Body of pancreas (tissue), 4 donors: ENCODE data around the gene NXPH4. TPM values are rescaled to one million over a fixed set of nuclear protein-coding genes. Genes with fewer than 3 reads are reported as not detected.
A peak's percentile ranks its signal among the peaks of the same experiment; 100 is the strongest.

Experiments
- ATAC-seq: fragments of 150-250 bp; one replicate; pipeline ENCODE4 v1.9.1; 2016
- DNase-seq, 4 donors: peaks; one replicate each; pipeline ENCODE4 v3.0.0-alpha.2; 2019
- H3K27ac ChIP-seq, 4 donors: fragments of 200-600 bp; sonication (generic); 1 replicate in 3 of 4; 2 replicates in 1 of 4; pipeline versions ENCODE4 v1.5.1 to v1.6.1; 2016 to 2019; ENCODE audit warnings: mild to moderate bottlenecking in 1 of 4, mixed read lengths in 1 of 4, moderate library complexity in 1 of 4
- H3K27me3 ChIP-seq, 2 donors: fragments of 200-600 bp; sonication (generic); one replicate each; pipeline ENCODE4 v1.6.0; 2016; ENCODE audit warnings: mild to moderate bottlenecking in 1 of 2
- H3K36me3 ChIP-seq, 2 donors: fragments of 200-600 bp; sonication (generic); replicated peaks in 1 of 2; 2 replicates each; pipeline ENCODE4 v1.5.1; 2016; ENCODE audit warnings: low read depth in 2 of 2; ENCODE audit not compliant: insufficient read depth in 1 of 2
- H3K4me1 ChIP-seq: fragments of 200-600 bp; sonication (generic); one replicate; pipeline ENCODE4 v1.6.0; 2016
- H3K4me3 ChIP-seq, 2 donors: fragments of 200-600 bp; sonication (generic); 1 replicate in 1 of 2; 2 replicates in 1 of 2; pipeline ENCODE4 v1.5.1; 2016 to 2019
- H3K9me3 ChIP-seq, 3 donors: fragments of 200-600 bp; sonication (generic); 1 replicate in 2 of 3; 2 replicates in 1 of 3; pipeline ENCODE4 v1.5.1; 2016
- POLR2A ChIP-seq, 3 donors: fragments of 450-650 bp; IDR thresholded peaks; one replicate each; pipeline ENCODE4 v1.6.1; 2016; ENCODE audit warnings: antibody characterized with exemption in 3 of 3, mild to moderate bottlenecking in 2 of 3
- WGBS, 2 donors: methylation state at CpG; one replicate each; pipeline ENCODE4 v1.1.5; 2017; 5-methylcytosine and 5-hydroxymethylcytosine counted together
- intact Hi-C: fragments of 100-400 bp; cut with DNase I; formaldehyde crosslinking; loops from one replicate; pipeline ENCODE4 v1.15.1; 2023
- total RNA-seq, 2 donors: library from RNA; depleted of rRNA; stranded (reverse); fragments of >200 nt; gene quantifications; one replicate each; pipeline ENCODE4 v1.1.0, GENCODE V29; 2016
- TF ChIP-seq, protein P1 (sequence below), 7 experiments: fragments of 450-650 bp in 4 of 7; fragments of 200-600 bp in 3 of 7; sonication (generic) in 3 of 7; IDR thresholded peaks; one replicate each; pipeline ENCODE4 v1.5.1; 2016 to 2019; ENCODE audit warnings: antibody characterized with exemption in 7 of 7

NXPH4 gene
- total RNA-seq, result 1 to 10 TPM; 2.9 to 4.6 TPM

DNA sequence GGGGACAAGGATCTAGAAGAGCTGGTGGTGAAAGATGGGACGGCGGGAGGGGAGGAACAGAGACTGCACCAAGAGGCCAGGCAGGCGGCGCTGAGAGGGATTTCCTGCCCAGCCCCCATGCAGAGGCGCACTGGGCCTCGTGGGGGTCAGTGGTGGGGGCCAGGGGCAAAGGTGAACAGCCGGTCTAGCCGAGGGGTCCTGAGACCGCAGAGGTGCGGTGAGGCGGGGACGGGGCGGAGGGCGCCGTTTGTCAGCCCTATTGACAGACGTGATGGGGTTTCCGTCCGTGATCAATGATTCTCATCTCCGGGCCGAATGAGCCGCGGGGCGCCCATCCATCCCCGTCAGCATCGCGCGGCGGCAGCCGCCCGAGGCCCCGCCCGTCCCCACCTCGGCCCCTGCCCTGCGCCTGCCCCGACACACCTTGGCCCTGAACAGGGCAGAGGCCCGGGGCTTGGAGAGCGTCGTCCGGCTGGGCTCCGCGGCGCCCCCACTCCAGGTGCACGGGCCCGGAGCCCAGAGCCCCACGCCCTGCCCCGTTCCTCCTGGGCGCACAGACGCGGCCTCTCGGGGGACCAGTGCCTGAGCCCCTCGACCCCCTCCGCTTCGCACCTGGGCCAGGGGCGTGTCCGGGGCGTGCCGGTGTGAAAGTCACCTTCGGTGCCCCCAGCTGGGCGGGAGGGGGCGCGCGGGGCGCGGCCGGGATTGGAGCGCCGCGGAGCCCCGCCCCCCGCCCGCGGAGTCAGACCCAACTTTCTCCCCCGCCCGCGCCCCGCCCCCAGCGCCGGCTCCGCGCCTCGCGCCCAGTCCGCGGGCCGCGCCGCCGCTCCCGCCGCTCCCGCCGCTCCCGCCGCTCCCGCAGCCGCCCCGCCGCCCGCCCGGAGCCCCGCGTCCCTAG, at the start of gene NXPH4:
TSS of gene NXPH4 (plus strand) at position 781 of the 898 bp plus-strand sequence. CDS start 176 bp downstream, outside the sequence.
- Histone ChIP-seq H3K4me1 (peaks cover 41% of the 10 kb centered on the region), H3K27me3 (peaks cover 0 to 30% of the 10 kb centered on the region in 2 donors), H3K36me3 (no peaks in the 10 kb centered on the region), H3K27ac (no peak within 1 kb of the TSS), H3K9me3 (no peaks in the 10 kb centered on the region), H3K4me3 (peak within 1 kb of the TSS in 1 of 2 donors; percentile 13)
- no peak for TF ChIP-seq POLR2A (IDR thresholded peaks at IDR 0.05)
- TF ChIP-seq, protein P1, sequence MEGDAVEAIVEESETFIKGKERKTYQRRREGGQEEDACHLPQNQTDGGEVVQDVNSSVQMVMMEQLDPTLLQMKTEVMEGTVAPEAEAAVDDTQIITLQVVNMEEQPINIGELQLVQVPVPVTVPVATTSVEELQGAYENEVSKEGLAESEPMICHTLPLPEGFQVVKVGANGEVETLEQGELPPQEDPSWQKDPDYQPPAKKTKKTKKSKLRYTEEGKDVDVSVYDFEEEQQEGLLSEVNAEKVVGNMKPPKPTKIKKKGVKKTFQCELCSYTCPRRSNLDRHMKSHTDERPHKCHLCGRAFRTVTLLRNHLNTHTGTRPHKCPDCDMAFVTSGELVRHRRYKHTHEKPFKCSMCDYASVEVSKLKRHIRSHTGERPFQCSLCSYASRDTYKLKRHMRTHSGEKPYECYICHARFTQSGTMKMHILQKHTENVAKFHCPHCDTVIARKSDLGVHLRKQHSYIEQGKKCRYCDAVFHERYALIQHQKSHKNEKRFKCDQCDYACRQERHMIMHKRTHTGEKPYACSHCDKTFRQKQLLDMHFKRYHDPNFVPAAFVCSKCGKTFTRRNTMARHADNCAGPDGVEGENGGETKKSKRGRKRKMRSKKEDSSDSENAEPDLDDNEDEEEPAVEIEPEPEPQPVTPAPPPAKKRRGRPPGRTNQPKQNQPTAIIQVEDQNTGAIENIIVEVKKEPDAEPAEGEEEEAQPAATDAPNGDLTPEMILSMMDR (IDR thresholded peaks at IDR 0.05), result no peak
- intact Hi-C loops, result no loop called here
- ATAC-seq, result peak; percentile 37
- WGBS, 2 donors, result 2 to 12% methylated on average over 6 to 46 of the region's 102 CpGs
- peak; percentile 31 to 69 (median 49) for DNase-seq

DNA sequence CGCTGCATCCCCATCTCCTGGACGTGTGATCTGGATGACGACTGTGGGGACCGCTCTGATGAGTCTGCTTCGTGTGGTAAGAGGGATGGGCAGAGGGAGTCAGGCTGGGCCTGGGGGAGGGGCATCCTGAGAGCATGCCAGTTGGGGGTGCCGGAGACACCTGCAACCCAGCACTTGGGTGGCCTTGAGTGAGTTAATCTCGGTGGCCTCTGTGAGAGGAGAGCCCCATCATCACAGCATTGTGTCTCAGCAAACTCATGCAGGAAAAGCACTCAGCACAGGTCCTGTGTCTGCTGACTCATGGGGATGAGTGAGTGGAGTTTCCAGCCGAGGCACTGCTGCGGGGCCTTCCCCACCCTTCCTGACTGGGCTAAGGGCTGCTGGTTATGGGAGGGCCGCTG, 49.6 kb upstream of the NXPH4 start:
- Histone ChIP-seq H3K4me1 (no peaks in the 10 kb centered on the region), H3K27ac (no peak overlapping the region), H3K27me3 (no peaks in the 10 kb centered on the region), H3K9me3 (no peaks in the 10 kb centered on the region), H3K36me3 (peaks cover 0 to 1% of the 10 kb centered on the region in 2 donors), H3K4me3 (no peak overlapping the region)
- ATAC-seq (no peak), DNase-seq (no peak)
- intact Hi-C loops, result no loop called here
- no peak for TF ChIP-seq POLR2A (IDR thresholded peaks at IDR 0.05)
- TF ChIP-seq, protein P1 (IDR thresholded peaks at IDR 0.05), result no peak
- 60 to 81% methylated on average over 8 to 10 of the region's 10 CpGs for WGBS, 2 donors

DNA sequence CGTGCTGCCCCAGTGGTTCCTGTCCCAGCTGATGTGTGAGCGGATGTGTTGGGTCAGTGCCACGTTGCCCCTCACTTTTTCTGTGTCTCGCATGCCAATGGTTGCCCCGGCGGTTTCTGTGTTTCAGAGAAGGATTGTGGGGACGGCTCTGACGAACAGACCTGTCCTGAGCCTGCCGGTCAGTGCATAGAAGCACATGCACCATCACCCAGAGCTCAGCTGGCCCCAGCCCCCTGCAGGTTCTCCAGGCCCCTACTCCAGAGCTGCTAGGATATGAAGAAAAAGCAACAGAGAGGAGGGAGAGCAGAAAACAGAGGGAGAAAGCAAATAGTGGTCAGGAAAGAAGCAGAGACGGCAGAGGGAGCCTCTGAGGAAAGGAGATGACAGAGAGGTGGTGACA, 48.5 kb upstream of the NXPH4 start:
- DNase-seq, result no peak
- Histone ChIP-seq H3K9me3 (no peaks in the 10 kb centered on the region), H3K36me3 (no peaks in the 10 kb centered on the region), H3K4me3 (no peak overlapping the region), H3K27ac (no peak overlapping the region), H3K4me1 (no peaks in the 10 kb centered on the region), H3K27me3 (no peaks in the 10 kb centered on the region)
- intact Hi-C loops, result no loop called here
- TF ChIP-seq, protein P1 (IDR thresholded peaks at IDR 0.05), result no peak
- no peak for TF ChIP-seq POLR2A (IDR thresholded peaks at IDR 0.05)
- 86 to 88% methylated on average over 4 to 10 of the region's 10 CpGs for WGBS, 2 donors
- no peak for ATAC-seq

DNA sequence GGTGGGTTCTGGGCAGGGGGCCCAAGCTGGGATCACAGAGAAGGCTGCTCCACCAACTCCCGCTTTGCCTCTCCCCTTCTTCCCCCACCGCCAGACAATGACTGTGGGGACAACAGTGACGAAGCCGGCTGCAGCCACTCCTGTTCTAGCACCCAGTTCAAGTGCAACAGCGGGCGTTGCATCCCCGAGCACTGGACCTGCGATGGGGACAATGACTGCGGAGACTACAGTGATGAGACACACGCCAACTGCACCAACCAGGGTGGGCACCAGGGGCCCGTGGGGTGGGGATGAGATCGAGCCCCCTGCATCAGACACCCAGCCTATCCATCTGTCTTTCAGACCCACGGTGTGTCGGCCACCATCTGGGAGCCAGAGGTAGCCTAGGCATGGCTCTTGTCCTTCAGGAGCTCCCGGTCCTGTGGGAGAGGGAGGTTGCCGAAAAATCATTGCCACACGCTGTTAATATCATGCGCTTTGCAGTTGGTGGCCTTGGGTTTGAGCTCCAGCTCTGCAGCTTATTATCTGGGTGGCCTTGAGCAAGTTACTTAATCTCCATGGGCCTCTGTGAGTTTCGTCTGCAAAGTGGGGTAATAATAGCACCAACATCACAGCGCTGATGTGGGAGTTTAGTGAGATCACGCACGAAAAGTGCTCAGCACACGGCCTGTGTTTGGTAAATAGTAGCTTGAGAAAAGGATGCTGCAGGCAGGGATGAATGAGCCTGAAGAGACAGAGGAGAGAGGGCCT, 47.4 kb upstream of the NXPH4 start:
- DNase-seq (no peak), ATAC-seq (no peak)
- H3K27me3 ChIP-seq, result no peaks in the 10 kb centered on the region
- 79 to 82% methylated on average over 13 to 23 of the region's 23 CpGs for WGBS, 2 donors
- no peak overlapping the region for H3K4me3 ChIP-seq
- no peaks in the 10 kb centered on the region for H3K36me3 ChIP-seq
- intact Hi-C loops, result no loop called here
- H3K9me3 ChIP-seq, result no peaks in the 10 kb centered on the region
- no peak overlapping the region for H3K27ac ChIP-seq
- no peak for TF ChIP-seq POLR2A (IDR thresholded peaks at IDR 0.05)
- TF ChIP-seq, protein P1 (IDR thresholded peaks at IDR 0.05), result no peak
- no peaks in the 10 kb centered on the region for H3K4me1 ChIP-seq
